ENCODE data around the gene ESPL1. TPM values are rescaled to one million over a fixed set of nuclear protein-coding genes. Genes with fewer than 3 reads are reported as not detected.

ESPL1 gene
- polyA plus RNA-seq, 1 donor: 31.2 TPM

DNA sequence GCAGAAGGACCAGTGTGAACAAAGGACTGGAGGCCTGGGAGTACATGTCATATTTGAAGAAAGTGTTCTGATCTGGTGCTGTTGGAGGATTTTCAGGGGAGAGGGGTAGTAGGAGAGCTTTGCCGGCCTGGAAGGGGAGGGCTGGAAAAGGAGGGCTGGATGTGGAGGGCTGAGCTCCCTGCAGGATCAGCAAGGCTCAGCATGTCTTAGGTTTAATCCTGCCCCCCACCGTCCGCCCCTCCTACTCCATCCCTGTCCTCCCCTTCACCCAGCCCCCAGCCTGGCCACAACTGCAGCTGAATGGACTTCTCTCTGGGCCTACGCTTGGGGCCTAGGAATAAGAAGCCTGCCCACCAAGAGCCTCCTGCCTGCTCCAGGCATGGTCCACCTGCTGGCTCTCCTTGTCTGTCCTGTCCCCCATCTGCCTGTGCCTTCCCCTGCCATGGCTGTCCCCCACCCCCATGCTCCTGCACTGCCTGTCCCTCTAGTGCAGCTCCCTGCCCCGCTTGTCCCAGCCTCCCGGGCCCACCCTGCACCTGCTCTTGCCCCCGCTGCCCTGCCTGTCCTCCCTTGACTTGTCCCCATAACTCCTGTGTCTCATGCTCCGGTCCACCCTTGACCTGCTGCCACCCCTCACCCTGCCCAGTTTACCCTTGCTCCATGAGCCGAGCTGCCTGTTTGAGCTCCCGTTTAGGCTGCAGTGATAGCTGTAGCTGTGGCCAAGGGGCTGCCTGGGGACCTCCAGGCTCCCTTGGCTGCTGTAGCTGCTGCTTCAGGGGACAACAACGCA, 26.3 kb upstream of the ESPL1 start:
- no CpG with 5 or more reads among the region's 11 CpGs for WGBS (ENCODE audit: insufficient coverage, low lambda C conversion rate)
- H3K4me3 ChIP-seq (ENCODE audit: low read length): no peak overlapping the region

DNA sequence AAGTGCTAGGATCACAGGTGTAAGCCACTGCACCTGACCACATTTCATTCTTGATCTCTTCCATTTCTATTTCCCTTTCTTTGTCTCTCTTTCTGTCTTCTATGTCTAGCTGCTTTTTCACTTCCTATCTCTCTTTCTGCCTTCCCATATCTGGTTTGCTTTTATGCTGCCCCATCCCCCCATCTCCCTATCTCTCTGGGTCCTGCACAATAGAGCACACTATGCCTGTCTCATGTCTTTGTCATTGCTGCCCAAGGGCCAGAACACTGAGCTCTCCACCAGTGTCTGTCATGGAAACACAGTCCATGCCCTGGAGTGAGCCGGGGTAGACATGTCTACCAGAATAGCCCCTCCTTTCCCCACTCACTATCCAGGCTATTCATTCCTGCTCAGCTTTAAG, 23.8 kb upstream of the ESPL1 start:
- Histone ChIP-seq H3K27ac (ENCODE audit: low read length) (no peak overlapping the region), H3K27me3 (ENCODE audit: control insufficient read depth, insufficient read depth, low read length) (peaks cover 27% of the 10 kb centered on the region), H3K4me1 (ENCODE audit: control insufficient read depth, insufficient read depth, low read length) (no peaks in the 10 kb centered on the region), H3K4me3 (ENCODE audit: low read length) (no peak overlapping the region), H3K36me3 (ENCODE audit: control insufficient read depth, insufficient read depth, low read length) (no peaks in the 10 kb centered on the region), H3K9me3 (ENCODE audit: control insufficient read depth, low read depth, low read length) (no peaks in the 10 kb centered on the region)
- WGBS (ENCODE audit: insufficient coverage, low lambda C conversion rate): no CpG with 5 or more reads among the region's 1 CpG
- DNase-seq: no peak

More for the DNA sequence above, 26.3 kb upstream of the ESPL1 start:
- Histone ChIP-seq H3K9me3 (ENCODE audit: control insufficient read depth, low read depth, low read length) (no peaks in the 10 kb centered on the region), H3K27ac (ENCODE audit: low read length) (no peak overlapping the region), H3K27me3 (ENCODE audit: control insufficient read depth, insufficient read depth, low read length) (peaks cover 27% of the 10 kb centered on the region), H3K36me3 (ENCODE audit: control insufficient read depth, insufficient read depth, low read length) (no peaks in the 10 kb centered on the region), H3K4me1 (ENCODE audit: control insufficient read depth, insufficient read depth, low read length) (no peaks in the 10 kb centered on the region)
- no peak for DNase-seq

DNA sequence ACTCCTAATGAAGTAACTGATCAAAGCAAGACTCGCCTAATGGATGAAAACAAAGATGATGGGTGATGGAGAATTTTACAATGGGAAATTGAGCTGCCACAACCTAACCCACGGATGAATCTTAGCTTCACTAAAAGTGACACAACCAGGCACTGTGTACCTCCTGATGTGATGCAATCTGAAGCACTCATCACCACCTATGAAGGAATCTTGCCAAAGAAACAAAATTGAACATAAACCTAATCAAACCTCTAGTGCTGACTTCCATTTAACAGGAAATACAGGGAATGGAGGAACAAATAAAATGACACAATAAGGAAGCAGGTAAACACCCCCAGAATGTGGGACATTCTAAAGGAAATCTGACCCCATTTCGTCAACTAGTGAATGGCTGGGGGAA, 22.8 kb upstream of the ESPL1 start:
- peaks cover 23% of the 10 kb centered on the region for H3K27me3 ChIP-seq (ENCODE audit: control insufficient read depth, insufficient read depth, low read length)
- no peak overlapping the region for H3K4me3 ChIP-seq (ENCODE audit: low read length)
- H3K36me3 ChIP-seq (ENCODE audit: control insufficient read depth, insufficient read depth, low read length): no peaks in the 10 kb centered on the region
- H3K9me3 ChIP-seq (ENCODE audit: control insufficient read depth, low read depth, low read length): no peaks in the 10 kb centered on the region
- no peak for DNase-seq
- no CpG with 5 or more reads among the region's 3 CpGs for WGBS (ENCODE audit: insufficient coverage, low lambda C conversion rate)
- peaks cover under 1% of the 10 kb centered on the region for H3K4me1 ChIP-seq (ENCODE audit: control insufficient read depth, insufficient read depth, low read length)
- H3K27ac ChIP-seq (ENCODE audit: low read length): no peak overlapping the region

DNA sequence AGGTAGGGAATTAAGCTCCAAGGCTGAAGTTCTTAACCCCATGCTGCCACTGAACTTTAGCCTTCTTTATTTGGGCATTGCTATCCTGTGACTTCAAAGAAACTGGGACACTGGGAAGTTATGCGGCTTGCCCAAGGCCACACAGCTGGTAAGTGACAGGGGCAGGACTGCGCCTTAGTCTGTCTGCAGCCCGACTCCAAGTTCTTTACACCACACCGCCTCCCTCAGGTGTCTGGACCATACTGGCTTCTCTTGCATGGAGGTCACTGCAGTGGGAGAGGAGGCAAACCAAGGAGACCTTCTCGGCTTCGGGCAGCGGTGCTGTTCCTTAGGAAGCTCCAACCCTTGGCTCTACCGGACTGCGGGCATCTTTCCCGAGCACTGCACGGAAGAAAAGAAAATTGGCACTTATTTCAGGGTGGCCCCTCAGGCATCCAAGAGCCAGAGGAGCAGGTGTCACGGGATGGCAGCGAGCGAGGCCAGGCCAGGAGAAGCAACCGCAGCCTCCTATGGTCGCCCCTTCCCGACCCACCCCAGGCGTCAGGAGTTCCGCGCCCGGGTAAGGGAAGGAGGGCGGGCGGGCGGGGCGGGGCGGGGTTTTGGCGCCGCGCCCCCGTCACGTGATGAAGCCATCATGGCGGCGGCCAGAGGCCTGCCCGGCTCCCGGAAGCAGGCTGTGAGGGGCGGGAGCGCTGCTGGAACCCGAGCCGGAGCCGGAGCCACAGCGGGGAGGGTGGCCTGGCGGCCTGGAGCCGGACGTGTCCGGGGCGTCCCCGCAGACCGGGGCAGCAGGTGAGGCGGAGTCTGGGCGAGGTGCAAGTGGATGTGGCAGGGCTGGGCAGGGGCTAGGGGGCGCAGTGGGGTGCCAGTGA, 16.4 kb upstream of the ESPL1 start:
- H3K4me3 ChIP-seq (ENCODE audit: low read length): peak overlapping the region; percentile 93
- H3K27me3 ChIP-seq (ENCODE audit: control insufficient read depth, insufficient read depth, low read length): no peaks in the 10 kb centered on the region
- H3K4me1 ChIP-seq (ENCODE audit: control insufficient read depth, insufficient read depth, low read length): peaks cover 22% of the 10 kb centered on the region
- no peaks in the 10 kb centered on the region for H3K9me3 ChIP-seq (ENCODE audit: control insufficient read depth, low read depth, low read length)
- peak overlapping the region; percentile 98 for H3K27ac ChIP-seq (ENCODE audit: low read length)
- WGBS (ENCODE audit: insufficient coverage, low lambda C conversion rate): no CpG with 5 or more reads among the region's 51 CpGs
- DNase-seq: peak; percentile 66 to 81
- peaks cover 15% of the 10 kb centered on the region for H3K36me3 ChIP-seq (ENCODE audit: control insufficient read depth, insufficient read depth, low read length)

DNA sequence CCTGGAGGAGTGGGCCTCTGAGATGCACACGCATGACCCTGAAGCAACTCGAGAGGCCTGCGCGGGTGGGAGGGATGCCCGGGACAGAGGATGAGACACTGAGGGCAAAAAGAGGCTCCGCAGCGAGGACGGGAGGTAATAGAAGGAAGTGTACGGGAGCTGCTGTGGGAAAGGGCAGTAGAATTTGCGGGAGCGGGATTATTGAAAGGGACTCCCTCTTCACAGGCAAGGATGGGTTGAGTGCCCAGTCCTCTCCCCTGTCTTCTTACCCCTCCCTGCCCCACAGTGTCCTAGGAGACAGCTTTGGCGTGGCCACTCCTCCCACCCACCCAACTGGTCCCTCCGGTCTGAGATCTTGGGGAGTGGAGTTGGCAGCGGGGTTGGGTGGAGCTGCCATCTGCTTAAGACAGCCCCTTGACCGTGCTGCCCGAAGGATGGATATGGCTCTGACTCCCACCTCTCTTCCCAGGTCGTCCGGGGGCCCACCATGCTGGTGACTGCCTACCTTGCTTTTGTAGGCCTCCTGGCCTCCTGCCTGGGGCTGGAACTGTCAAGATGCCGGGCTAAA, 15.7 kb upstream of the ESPL1 start:
- peak overlapping the region; percentile 98 for H3K27ac ChIP-seq (ENCODE audit: low read length)
- peak overlapping the region; percentile 93 for H3K4me3 ChIP-seq (ENCODE audit: low read length)
- DNase-seq: no peak
- no peaks in the 10 kb centered on the region for H3K9me3 ChIP-seq (ENCODE audit: control insufficient read depth, low read depth, low read length)
- WGBS (ENCODE audit: insufficient coverage, low lambda C conversion rate): no CpG with 5 or more reads among the region's 19 CpGs
- H3K36me3 ChIP-seq (ENCODE audit: control insufficient read depth, insufficient read depth, low read length): peaks cover 15% of the 10 kb centered on the region
- H3K4me1 ChIP-seq (ENCODE audit: control insufficient read depth, insufficient read depth, low read length): peaks cover 22% of the 10 kb centered on the region
- H3K27me3 ChIP-seq (ENCODE audit: control insufficient read depth, insufficient read depth, low read length): no peaks in the 10 kb centered on the region

DNA sequence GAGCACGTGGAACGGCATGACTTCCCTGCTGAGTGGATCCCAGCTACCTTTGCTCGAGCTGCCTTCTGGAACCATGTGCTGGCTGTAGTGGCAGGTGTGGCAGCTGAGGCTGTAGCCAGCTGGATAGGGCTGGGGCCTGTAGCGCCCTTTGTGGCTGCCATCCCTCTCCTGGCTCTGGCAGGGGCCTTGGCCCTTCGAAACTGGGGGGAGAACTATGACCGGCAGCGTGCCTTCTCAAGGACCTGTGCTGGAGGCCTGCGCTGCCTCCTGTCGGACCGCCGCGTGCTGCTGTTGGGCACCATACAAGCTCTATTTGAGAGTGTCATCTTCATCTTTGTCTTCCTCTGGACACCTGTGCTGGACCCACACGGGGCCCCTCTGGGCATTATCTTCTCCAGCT, 14.8 kb upstream of the ESPL1 start:
- Histone ChIP-seq H3K4me3 (ENCODE audit: low read length) (no peak overlapping the region), H3K36me3 (ENCODE audit: control insufficient read depth, insufficient read depth, low read length) (peaks cover 15% of the 10 kb centered on the region), H3K4me1 (ENCODE audit: control insufficient read depth, insufficient read depth, low read length) (peaks cover 22% of the 10 kb centered on the region), H3K27me3 (ENCODE audit: control insufficient read depth, insufficient read depth, low read length) (no peaks in the 10 kb centered on the region), H3K9me3 (ENCODE audit: control insufficient read depth, low read depth, low read length) (no peaks in the 10 kb centered on the region), H3K27ac (ENCODE audit: low read length) (no peak overlapping the region)
- no peak for DNase-seq
- 83% methylated on average over 1 of the region's 13 CpGs for WGBS (ENCODE audit: insufficient coverage, low lambda C conversion rate)

DNA sequence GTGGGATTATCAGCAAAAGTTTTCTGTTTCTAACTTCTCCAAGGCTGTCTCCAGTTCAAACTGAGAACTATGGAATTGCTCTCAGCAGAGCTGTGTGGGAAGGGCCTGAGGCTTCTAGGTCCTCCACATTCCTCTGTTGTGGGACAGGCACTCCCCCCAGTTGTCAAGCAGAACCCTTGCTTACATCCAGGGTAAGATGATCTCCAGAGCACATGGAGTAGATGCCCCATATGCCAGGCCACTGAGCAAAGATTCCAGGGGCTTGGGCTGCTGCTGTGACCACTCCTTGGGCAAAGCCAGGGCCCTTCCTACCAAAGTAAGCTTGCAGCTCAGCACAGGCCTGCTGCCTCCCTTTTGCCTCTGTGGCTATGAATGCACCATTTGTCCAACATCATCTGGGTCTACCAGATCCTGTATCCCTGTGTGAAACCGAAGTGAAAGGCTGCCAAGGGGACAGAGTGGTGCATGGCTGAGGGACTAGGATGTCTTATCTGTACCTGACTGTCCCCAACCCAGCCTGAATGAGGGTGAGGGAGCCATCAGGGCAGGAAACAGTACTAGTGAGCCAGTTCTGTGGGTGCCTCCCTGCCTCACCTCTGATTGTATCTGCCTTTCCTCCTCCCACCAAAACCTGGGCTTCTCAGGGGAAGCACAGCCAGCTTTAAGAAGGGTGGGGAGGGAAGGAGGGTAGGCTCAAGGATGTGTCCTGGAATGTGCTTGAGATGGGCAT, 13.1 kb upstream of the ESPL1 start:
- Histone ChIP-seq H3K4me3 (ENCODE audit: low read length) (no peak overlapping the region), H3K36me3 (ENCODE audit: control insufficient read depth, insufficient read depth, low read length) (peaks cover 15% of the 10 kb centered on the region), H3K27ac (ENCODE audit: low read length) (no peak overlapping the region), H3K9me3 (ENCODE audit: control insufficient read depth, low read depth, low read length) (no peaks in the 10 kb centered on the region), H3K4me1 (ENCODE audit: control insufficient read depth, insufficient read depth, low read length) (peaks cover 22% of the 10 kb centered on the region), H3K27me3 (ENCODE audit: control insufficient read depth, insufficient read depth, low read length) (no peaks in the 10 kb centered on the region)
- WGBS (ENCODE audit: insufficient coverage, low lambda C conversion rate): no CpG with 5 or more reads among the region's 1 CpG
- DNase-seq: no peak

DNA sequence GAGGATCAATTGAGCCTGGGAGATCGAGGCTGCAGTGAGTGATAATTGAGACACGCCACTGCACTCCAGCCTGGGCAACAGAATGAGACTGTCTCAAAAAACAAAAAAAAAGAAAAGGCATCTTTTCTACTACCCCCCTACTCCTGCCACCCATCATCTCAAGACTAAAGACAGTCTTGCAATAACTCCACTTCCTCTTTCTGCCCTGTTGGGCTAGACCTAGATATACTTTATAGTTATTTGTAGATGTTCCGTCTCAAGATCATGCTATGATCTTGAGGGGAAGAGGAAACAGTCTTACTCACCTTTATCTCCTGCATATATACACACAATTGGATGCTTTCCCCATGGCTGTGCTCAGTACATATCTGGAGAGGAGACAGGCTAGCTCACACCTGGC, 12.1 kb upstream of the ESPL1 start:
- Histone ChIP-seq H3K36me3 (ENCODE audit: control insufficient read depth, insufficient read depth, low read length) (peaks cover 15% of the 10 kb centered on the region), H3K9me3 (ENCODE audit: control insufficient read depth, low read depth, low read length) (no peaks in the 10 kb centered on the region), H3K27me3 (ENCODE audit: control insufficient read depth, insufficient read depth, low read length) (no peaks in the 10 kb centered on the region), H3K4me3 (ENCODE audit: low read length) (no peak overlapping the region), H3K4me1 (ENCODE audit: control insufficient read depth, insufficient read depth, low read length) (peaks cover 14% of the 10 kb centered on the region), H3K27ac (ENCODE audit: low read length) (no peak overlapping the region)
- no peak for DNase-seq
- 100% methylated on average over 1 of the region's 3 CpGs for WGBS (ENCODE audit: insufficient coverage, low lambda C conversion rate)

DNA sequence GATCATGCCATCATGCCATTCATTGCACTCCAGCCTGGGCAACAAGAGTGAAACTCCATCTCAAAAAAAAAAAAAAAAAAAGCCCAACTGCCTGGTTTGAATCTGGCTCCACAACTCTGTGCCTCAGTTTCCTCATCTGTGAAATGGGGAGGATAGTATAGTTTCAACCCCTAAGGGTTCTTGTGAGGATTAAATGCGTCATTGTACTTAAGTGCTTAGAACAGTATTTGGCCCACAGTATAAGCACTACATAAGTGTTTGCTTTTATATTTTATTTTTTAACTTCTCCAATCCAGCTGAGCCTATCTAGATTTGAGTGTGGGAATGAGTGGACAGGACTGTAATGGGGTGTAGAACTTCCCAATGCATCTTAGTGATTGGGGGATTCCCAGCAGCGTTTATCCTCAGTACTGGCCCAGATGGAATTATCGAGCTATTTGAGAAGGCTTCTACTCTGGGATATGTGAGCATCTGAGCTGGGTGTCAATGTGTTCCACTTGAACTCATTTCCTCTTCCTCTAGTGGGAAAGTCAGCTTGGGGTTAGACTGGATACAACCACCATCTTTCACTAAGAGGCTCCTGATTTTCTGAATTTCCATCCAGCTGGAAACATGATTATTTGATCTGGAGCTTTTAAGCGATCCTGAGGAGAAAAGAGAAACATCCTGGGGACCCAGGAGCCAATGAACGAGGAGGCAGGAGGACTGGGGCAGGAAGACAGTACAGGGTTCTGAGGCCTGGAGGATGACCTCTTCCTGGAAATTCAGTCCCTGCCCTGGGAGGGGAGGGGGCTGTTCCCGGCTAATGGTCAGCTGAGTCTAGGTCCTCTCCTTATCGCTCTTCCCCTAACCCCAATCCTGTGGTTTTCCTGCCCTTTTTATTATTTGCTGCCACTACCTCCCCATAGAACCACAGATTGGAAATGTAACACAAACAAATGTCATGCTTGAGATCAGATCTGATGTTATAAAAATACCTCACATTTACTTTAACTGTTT, 9.3 kb upstream of the ESPL1 start:
- Histone ChIP-seq H3K27ac (ENCODE audit: low read length) (no peak overlapping the region), H3K36me3 (ENCODE audit: control insufficient read depth, insufficient read depth, low read length) (peaks cover 11% of the 10 kb centered on the region), H3K4me1 (ENCODE audit: control insufficient read depth, insufficient read depth, low read length) (no peaks in the 10 kb centered on the region), H3K4me3 (ENCODE audit: low read length) (no peak overlapping the region), H3K27me3 (ENCODE audit: control insufficient read depth, insufficient read depth, low read length) (no peaks in the 10 kb centered on the region), H3K9me3 (ENCODE audit: control insufficient read depth, low read depth, low read length) (no peaks in the 10 kb centered on the region)
- no peak for DNase-seq
- no CpG with 5 or more reads among the region's 7 CpGs for WGBS (ENCODE audit: insufficient coverage, low lambda C conversion rate)
